ENCODE results near the gene PHACTR1. TPM values are rescaled to one million over a fixed set of nuclear protein-coding genes. Genes with fewer than 3 reads are reported as not detected.

The PHACTR1 gene
- total RNA-seq, 2 donors from 2014 or later: 1.3 to 4.3 TPM

DNA sequence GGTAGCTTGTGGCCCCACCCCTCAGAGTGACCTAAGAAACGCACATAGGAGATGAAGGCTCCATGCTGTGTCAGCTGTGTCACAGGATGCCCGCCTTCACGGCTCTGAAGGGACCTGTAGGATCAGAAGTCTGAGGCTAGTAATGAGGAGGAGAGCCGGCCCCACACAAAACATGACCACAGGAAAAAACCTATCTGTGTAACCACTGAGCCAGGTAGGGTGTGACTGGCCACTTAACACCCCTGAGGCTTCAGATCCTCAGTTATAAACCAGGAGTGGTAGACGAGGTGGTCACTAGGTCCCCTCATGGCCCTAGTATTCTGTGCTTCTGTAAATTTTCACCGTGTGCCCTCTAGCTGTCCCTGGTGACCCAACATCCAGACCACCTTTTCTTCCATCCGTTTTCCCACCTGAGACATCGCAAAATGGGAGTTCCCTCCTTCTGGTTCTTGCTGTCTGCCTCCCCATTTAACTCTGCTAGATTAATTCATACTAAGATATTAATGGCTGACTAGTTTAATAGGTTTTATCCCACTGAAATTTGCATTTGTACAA is 558.9 kb downstream of the PHACTR1 start:
- no peak overlapping the region for H3K27ac ChIP-seq
- no peaks in the 10 kb centered on the region for H3K27me3 ChIP-seq (replicated peaks; ENCODE audit: insufficient read depth)
- no peak for DNase-seq (ENCODE audit: low spot score)
- no peaks in the 10 kb centered on the region for H3K9me3 ChIP-seq
- TF ChIP-seq, protein P1, sequence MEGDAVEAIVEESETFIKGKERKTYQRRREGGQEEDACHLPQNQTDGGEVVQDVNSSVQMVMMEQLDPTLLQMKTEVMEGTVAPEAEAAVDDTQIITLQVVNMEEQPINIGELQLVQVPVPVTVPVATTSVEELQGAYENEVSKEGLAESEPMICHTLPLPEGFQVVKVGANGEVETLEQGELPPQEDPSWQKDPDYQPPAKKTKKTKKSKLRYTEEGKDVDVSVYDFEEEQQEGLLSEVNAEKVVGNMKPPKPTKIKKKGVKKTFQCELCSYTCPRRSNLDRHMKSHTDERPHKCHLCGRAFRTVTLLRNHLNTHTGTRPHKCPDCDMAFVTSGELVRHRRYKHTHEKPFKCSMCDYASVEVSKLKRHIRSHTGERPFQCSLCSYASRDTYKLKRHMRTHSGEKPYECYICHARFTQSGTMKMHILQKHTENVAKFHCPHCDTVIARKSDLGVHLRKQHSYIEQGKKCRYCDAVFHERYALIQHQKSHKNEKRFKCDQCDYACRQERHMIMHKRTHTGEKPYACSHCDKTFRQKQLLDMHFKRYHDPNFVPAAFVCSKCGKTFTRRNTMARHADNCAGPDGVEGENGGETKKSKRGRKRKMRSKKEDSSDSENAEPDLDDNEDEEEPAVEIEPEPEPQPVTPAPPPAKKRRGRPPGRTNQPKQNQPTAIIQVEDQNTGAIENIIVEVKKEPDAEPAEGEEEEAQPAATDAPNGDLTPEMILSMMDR (IDR thresholded peaks at IDR 0.05): no peak
- TF ChIP-seq POLR2A (IDR thresholded peaks at IDR 0.05) (no peak), POLR2AphosphoS5 (IDR thresholded peaks at IDR 0.05) (no peak)
- WGBS: 80% methylated on average over 8 of the region's 8 CpGs
- intact Hi-C loops (cut with DNase I): no loop called here
- H3K36me3 ChIP-seq: no peaks in the 10 kb centered on the region
- H3K4me1 ChIP-seq (replicated peaks): no peaks in the 10 kb centered on the region
- H3K4me3 ChIP-seq: no peak overlapping the region

- Histone ChIP-seq H3K4me1 (replicated peaks) (no peaks in the 10 kb centered on the region), H3K4me3 (no peak overlapping the region), H3K27me3 (replicated peaks; ENCODE audit: insufficient read depth) (no peaks in the 10 kb centered on the region), H3K36me3 (no peaks in the 10 kb centered on the region), H3K27ac (no peak overlapping the region), H3K9me3 (no peaks in the 10 kb centered on the region)
- no peak for DNase-seq (ENCODE audit: low spot score)
- intact Hi-C loops (cut with DNase I): no loop called here
- TF ChIP-seq POLR2AphosphoS5 (IDR thresholded peaks at IDR 0.05) (no peak), POLR2A (IDR thresholded peaks at IDR 0.05) (no peak)
- TF ChIP-seq, protein P1 (IDR thresholded peaks at IDR 0.05): no peak
- whole genome bisulfite sequencing: 71% methylated on average over 2 of the region's 2 CpGs
Measured at GRCh38 chr6:13277231-13277630, 560.7 kb downstream of the PHACTR1 start.

DNA sequence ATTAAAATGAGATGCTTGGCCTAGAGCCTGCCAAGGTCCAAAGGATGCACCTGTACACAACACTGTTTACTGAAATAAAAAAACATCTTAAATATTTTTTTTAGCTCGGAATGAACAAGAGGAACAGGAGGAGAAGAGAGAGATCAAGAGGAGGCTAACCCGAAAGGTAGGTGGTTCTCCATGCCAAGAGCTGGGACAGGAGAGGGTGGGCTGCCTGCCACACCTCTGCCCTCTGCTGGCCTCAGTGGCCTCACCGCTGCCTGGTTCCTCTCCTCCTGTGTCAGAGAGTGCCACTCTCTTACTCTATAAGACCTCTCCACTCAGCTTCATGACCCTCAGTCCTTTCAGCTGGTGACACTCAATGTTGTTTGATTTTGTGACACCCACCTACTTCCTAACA is 561.6 kb downstream of the PHACTR1 start:
- Histone ChIP-seq H3K36me3 (no peaks in the 10 kb centered on the region), H3K4me3 (no peak overlapping the region), H3K4me1 (replicated peaks) (no peaks in the 10 kb centered on the region), H3K27ac (no peak overlapping the region), H3K27me3 (replicated peaks; ENCODE audit: insufficient read depth) (no peaks in the 10 kb centered on the region), H3K9me3 (no peaks in the 10 kb centered on the region)
- TF ChIP-seq, protein P1 (IDR thresholded peaks at IDR 0.05): no peak
- no peak for DNase-seq (ENCODE audit: low spot score)
- WGBS: 72% methylated on average over 3 of the region's 3 CpGs
- intact Hi-C loops (cut with DNase I): no loop called here

- intact Hi-C loops (cut with DNase I): no loop called here
- no peaks in the 10 kb centered on the region for H3K4me1 ChIP-seq (replicated peaks)
- no peak overlapping the region for H3K27ac ChIP-seq
- H3K36me3 ChIP-seq: no peaks in the 10 kb centered on the region
- no peaks in the 10 kb centered on the region for H3K9me3 ChIP-seq
- DNase-seq (ENCODE audit: low spot score): no peak
- WGBS: 50% methylated on average over 4 of the region's 4 CpGs
- TF ChIP-seq POLR2AphosphoS5 (IDR thresholded peaks at IDR 0.05): no peak
- TF ChIP-seq, protein P1 (IDR thresholded peaks at IDR 0.05): no peak
- TF ChIP-seq POLR2A (IDR thresholded peaks at IDR 0.05): no peak
- H3K4me3 ChIP-seq: no peak overlapping the region
- H3K27me3 ChIP-seq (replicated peaks; ENCODE audit: insufficient read depth): no peaks in the 10 kb centered on the region
Measured at GRCh38 chr6:13278991-13279390, 562.4 kb downstream of the PHACTR1 start.

DNA sequence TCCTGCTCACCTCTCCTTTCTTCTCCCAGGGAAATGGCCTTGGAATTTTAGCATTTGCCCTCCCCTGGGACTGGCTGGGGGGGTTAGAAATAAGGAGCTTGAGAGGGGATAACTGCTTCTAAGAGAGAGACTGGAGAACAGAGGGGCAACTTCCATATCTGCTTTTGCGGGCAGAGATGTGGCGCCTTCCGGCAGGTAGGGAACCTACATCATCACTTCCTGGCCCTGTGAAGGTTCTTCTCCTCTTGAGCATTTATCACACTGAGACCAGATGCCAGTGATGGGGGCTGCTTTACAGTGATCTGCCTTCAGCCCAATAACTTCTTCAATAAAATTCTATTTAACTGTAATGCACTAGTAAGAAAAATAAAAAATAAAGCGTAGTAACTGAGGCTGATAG is 563.7 kb downstream of the PHACTR1 start:
- intact Hi-C loops (cut with DNase I): no loop called here
- TF ChIP-seq POLR2AphosphoS5 (IDR thresholded peaks at IDR 0.05) (no peak), POLR2A (IDR thresholded peaks at IDR 0.05) (no peak)
- TF ChIP-seq, protein P1 (IDR thresholded peaks at IDR 0.05): no peak
- 66% methylated on average over 4 of the region's 4 CpGs for WGBS
- no peak for DNase-seq (ENCODE audit: low spot score)
- Histone ChIP-seq H3K27ac (no peak overlapping the region), H3K9me3 (no peaks in the 10 kb centered on the region), H3K4me1 (replicated peaks) (no peaks in the 10 kb centered on the region), H3K4me3 (no peak overlapping the region), H3K27me3 (replicated peaks; ENCODE audit: insufficient read depth) (no peaks in the 10 kb centered on the region), H3K36me3 (no peaks in the 10 kb centered on the region)

All from prostate gland (tissue), 2 donors.